GM06990 (cell line): Measurements from ENCODE around the gene SLC35F3.

Experiments
- DNase-seq: peaks from one replicate; pipeline ENCODE4 v3.0.0-alpha.2; 2011; ENCODE audit not compliant: insufficient read length; ENCODE audit errors: extremely low read depth
- H3K27me3 ChIP-seq: replicated peaks from 2 replicates; pipeline ENCODE4 v1.6.0; 2011; ENCODE audit warnings: low read length; ENCODE audit not compliant: control insufficient read depth, insufficient read depth
- H3K36me3 ChIP-seq: 2 replicates; pipeline ENCODE4 v1.5.1; 2011; ENCODE audit warnings: low read length; ENCODE audit not compliant: control insufficient read depth, insufficient read depth
- H3K4me3 ChIP-seq: replicated peaks from 2 replicates; pipeline ENCODE4 v1.5.1; 2011; ENCODE audit warnings: low read depth, mild to moderate bottlenecking, control low read depth, low read length
- TF ChIP-seq, protein P1 (sequence below): IDR thresholded peaks from 2 replicates; pipeline ENCODE4 v1.5.1; 2011; ENCODE audit warnings: low read length, control low read depth, mild to moderate bottlenecking, inconsistent platforms; ENCODE audit not compliant: insufficient read depth, poor library complexity, severe bottlenecking

The SLC35F3 gene

GRCh38 chr1:234280500-234280899, 376.0 kb downstream of the SLC35F3 start:
- TF ChIP-seq, protein P1, sequence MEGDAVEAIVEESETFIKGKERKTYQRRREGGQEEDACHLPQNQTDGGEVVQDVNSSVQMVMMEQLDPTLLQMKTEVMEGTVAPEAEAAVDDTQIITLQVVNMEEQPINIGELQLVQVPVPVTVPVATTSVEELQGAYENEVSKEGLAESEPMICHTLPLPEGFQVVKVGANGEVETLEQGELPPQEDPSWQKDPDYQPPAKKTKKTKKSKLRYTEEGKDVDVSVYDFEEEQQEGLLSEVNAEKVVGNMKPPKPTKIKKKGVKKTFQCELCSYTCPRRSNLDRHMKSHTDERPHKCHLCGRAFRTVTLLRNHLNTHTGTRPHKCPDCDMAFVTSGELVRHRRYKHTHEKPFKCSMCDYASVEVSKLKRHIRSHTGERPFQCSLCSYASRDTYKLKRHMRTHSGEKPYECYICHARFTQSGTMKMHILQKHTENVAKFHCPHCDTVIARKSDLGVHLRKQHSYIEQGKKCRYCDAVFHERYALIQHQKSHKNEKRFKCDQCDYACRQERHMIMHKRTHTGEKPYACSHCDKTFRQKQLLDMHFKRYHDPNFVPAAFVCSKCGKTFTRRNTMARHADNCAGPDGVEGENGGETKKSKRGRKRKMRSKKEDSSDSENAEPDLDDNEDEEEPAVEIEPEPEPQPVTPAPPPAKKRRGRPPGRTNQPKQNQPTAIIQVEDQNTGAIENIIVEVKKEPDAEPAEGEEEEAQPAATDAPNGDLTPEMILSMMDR: no peak
- Histone ChIP-seq H3K27me3 (no peaks in the 10 kb centered on the region; the same call in 1 of the 2 replicates), H3K36me3 (no peaks in the 10 kb centered on the region), H3K4me3 (no peak overlapping the region)
- no peak for DNase-seq

DNA sequence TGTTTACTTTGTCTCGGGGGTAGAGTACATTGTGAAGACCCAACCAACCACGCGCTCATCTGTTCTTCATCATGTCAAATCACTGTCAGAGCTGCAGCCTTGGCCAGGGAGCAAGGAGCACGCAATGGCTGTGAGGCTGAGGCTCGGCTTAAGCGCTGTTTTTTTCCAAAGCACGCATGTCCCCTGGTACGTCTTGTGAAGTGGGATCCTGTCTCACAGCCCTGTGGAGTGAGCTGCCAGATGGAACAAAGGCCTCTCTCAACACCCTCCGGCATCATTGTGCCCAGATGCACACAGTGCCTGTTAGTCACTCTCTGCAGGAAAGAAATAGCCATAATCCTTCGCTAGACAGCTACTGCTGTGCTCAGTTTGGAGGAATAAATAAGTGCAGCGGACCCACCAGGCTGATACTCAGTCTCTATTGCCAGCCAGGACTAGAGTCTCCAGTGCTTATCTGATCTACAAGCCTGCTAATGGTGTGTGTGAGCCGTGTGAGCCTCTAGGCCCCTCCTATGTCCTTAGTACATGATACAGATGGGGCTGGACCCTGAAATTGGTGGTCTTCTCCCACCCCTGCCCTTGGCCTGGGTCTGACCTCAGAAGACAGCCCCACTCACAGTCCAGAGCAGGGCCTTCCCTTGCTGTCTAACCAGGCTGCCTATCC, 377.5 kb downstream of the SLC35F3 start:
- DNase-seq: no peak
- no peak overlapping the region for H3K4me3 ChIP-seq
- no peaks in the 10 kb centered on the region; the same call in 1 of the 2 replicates for H3K27me3 ChIP-seq
- H3K36me3 ChIP-seq: no peaks in the 10 kb centered on the region
- TF ChIP-seq, protein P1: no peak

- TF ChIP-seq, protein P1: no peak
- Histone ChIP-seq H3K4me3 (no peak overlapping the region), H3K27me3 (no peaks in the 10 kb centered on the region), H3K36me3 (no peaks in the 10 kb centered on the region)
- DNase-seq: no peak
These were observed 381.7 kb downstream of the SLC35F3 start for GRCh38 chr1:234286206-234286605.

DNA sequence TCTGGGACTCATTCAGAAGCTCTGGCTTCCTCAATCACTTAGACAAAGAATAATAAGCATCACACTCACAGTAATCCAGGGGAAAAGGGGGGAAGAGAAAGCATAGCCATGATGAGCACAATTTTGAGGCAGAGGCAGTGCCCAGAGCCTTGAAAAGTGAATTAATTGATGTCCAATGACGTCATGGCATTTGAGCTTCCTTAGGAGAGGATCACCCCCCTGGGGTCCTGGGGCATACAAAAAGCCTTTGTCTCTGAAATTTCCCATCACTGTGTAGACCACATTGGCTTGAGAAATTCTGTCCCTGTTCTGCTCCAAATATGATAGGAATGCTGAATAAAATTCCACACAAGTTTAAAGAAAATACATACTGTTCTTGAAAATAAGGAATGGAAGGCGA, 384.5 kb downstream of the SLC35F3 start:
- TF ChIP-seq, protein P1: no peak
- H3K27me3 ChIP-seq: no peaks in the 10 kb centered on the region
- DNase-seq: no peak
- no peak overlapping the region for H3K4me3 ChIP-seq
- H3K36me3 ChIP-seq: no peaks in the 10 kb centered on the region

DNA sequence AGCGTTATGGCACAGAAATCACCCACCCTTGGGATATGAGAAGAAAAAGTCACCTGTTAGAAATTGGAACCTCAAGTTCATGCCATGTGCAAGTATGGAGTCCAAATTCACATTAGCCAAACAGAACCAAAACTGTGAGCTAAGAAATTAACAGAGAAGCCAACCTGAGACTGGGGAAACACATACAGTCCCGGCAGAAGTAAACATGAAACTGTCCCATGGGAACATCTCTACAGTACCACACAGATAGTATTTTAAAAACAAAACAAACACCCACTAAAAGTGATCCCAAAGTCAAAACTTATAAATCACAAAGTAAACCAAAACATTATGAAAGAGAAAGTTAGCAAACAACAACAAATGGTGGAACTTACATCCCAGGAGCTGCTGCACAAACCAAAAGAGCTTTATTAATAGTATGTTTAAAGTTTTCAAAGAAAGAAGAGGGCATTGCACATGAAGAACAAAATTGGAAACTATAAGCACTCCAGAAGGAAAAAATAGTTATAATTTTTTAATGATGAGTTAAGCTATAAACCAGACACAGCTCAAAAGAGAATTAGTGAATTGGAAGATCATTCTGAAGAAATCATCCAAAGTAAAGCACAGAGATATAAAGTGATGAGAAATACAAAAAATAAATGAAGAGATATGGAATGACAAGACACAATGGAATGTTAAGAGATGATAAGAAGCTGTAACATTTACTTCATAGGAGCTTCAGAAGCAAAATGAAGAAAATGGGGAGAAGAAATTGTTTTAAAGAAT, 385.2 kb downstream of the SLC35F3 start:
- Histone ChIP-seq H3K4me3 (no peak overlapping the region), H3K36me3 (no peaks in the 10 kb centered on the region), H3K27me3 (no peaks in the 10 kb centered on the region)
- TF ChIP-seq, protein P1: no peak
- no peak for DNase-seq
